GM23338 (cell line): Measurements from ENCODE around the gene PKD1.
"Not testable (repeated sequence)": the region's sequence is repeated elsewhere in the genome, so short reads cannot be mapped to it uniquely, and the experiment has no call there.

Experiments
- CREB1 ChIP-seq: fragments of 250-450 bp; sonication (Bioruptor Pico); IDR thresholded peaks from 2 replicates; pipeline ENCODE4 v1.5.0; 2020; ENCODE audit warnings: low read depth, mild to moderate bottlenecking, moderate library complexity
- ETS1 ChIP-seq: IDR thresholded peaks from 2 replicates; pipeline ENCODE4 v1.6.1; 2016; ENCODE audit warnings: antibody characterized with exemption
- EZH2 ChIP-seq: fragments of 200-600 bp; sonication (generic); IDR thresholded peaks from one replicate; pipeline ENCODE4 v1.8.0; 2017; ENCODE audit warnings: antibody characterized with exemption, mild to moderate bottlenecking, low read depth; ENCODE audit not compliant: unreplicated experiment
- EZH2phosphoT487 ChIP-seq: fragments of 200-600 bp; sonication (generic); IDR thresholded peaks from one replicate; pipeline ENCODE4 v1.8.1; 2018; ENCODE audit warnings: antibody characterized with exemption; ENCODE audit not compliant: unreplicated experiment
- JUNB ChIP-seq: IDR thresholded peaks from one replicate; pipeline ENCODE4 v1.6.1; 2016; ENCODE audit warnings: antibody characterized with exemption; ENCODE audit not compliant: unreplicated experiment
- NANOG ChIP-seq: IDR thresholded peaks from 2 replicates; pipeline ENCODE4 v1.6.1; 2016; ENCODE audit warnings: antibody characterized with exemption, borderline replicate concordance
- POLR2AphosphoS5 ChIP-seq: IDR thresholded peaks from 2 replicates; pipeline ENCODE4 v1.6.1; 2016; ENCODE audit warnings: antibody characterized with exemption, low read depth
- STAT1 ChIP-seq: IDR thresholded peaks from one replicate; pipeline ENCODE4 v1.6.1; 2016; ENCODE audit warnings: antibody characterized with exemption; ENCODE audit not compliant: unreplicated experiment
- TF ChIP-seq, protein P1 (sequence below): IDR thresholded peaks from one replicate; pipeline ENCODE4 v1.6.1; 2018; ENCODE audit warnings: antibody characterized with exemption; ENCODE audit not compliant: unreplicated experiment
- TF ChIP-seq, protein P2 (sequence below), 2 experiments: fragments of 200-600 bp in 1 of 2; sonication (generic) in 1 of 2; conservative IDR thresholded peaks; 2 replicates each; pipeline versions ENCODE4 v1.5.1 to v1.6.1; 2016 to 2017; ENCODE audit warnings: antibody characterized with exemption in 2 of 2, low read depth in 2 of 2, mild to moderate bottlenecking in 2 of 2, moderate library complexity in 1 of 2

- TF ChIP-seq EZH2, JUNB, EZH2phosphoT487, POLR2AphosphoS5, CREB1, STAT1, ETS1, NANOG: not testable (repeated sequence)
- TF ChIP-seq, protein P1, sequence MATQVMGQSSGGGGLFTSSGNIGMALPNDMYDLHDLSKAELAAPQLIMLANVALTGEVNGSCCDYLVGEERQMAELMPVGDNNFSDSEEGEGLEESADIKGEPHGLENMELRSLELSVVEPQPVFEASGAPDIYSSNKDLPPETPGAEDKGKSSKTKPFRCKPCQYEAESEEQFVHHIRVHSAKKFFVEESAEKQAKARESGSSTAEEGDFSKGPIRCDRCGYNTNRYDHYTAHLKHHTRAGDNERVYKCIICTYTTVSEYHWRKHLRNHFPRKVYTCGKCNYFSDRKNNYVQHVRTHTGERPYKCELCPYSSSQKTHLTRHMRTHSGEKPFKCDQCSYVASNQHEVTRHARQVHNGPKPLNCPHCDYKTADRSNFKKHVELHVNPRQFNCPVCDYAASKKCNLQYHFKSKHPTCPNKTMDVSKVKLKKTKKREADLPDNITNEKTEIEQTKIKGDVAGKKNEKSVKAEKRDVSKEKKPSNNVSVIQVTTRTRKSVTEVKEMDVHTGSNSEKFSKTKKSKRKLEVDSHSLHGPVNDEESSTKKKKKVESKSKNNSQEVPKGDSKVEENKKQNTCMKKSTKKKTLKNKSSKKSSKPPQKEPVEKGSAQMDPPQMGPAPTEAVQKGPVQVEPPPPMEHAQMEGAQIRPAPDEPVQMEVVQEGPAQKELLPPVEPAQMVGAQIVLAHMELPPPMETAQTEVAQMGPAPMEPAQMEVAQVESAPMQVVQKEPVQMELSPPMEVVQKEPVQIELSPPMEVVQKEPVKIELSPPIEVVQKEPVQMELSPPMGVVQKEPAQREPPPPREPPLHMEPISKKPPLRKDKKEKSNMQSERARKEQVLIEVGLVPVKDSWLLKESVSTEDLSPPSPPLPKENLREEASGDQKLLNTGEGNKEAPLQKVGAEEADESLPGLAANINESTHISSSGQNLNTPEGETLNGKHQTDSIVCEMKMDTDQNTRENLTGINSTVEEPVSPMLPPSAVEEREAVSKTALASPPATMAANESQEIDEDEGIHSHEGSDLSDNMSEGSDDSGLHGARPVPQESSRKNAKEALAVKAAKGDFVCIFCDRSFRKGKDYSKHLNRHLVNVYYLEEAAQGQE, result not testable (repeated sequence)
- TF ChIP-seq, protein P2, sequence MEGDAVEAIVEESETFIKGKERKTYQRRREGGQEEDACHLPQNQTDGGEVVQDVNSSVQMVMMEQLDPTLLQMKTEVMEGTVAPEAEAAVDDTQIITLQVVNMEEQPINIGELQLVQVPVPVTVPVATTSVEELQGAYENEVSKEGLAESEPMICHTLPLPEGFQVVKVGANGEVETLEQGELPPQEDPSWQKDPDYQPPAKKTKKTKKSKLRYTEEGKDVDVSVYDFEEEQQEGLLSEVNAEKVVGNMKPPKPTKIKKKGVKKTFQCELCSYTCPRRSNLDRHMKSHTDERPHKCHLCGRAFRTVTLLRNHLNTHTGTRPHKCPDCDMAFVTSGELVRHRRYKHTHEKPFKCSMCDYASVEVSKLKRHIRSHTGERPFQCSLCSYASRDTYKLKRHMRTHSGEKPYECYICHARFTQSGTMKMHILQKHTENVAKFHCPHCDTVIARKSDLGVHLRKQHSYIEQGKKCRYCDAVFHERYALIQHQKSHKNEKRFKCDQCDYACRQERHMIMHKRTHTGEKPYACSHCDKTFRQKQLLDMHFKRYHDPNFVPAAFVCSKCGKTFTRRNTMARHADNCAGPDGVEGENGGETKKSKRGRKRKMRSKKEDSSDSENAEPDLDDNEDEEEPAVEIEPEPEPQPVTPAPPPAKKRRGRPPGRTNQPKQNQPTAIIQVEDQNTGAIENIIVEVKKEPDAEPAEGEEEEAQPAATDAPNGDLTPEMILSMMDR (conservative IDR thresholded peaks at IDR 0.05; ENCODE audit: low read depth in 2 of 2), result not testable (repeated sequence)
These were observed 38.0 kb downstream of the PKD1 start for GRCh38 chr16:2097689-2098088.
